ENCODE measurements around the gene PHETA2. TPM values are rescaled to one million over a fixed set of nuclear protein-coding genes. Genes with fewer than 3 reads are reported as not detected.
A peak's percentile ranks its signal among the peaks of the same experiment; 100 is the strongest.

The PHETA2 gene
- polyA plus RNA-seq, 2 of the 4 experiments (the other 2 are of a cell fraction) = 0.03 TPM; not detected in 1

GRCh38 chr22:42039271-42039670 is 34.8 kb upstream of the PHETA2 start (continued):
- TF ChIP-seq CHD4 (IDR thresholded peaks at IDR 0.05; ENCODE audit: borderline replicate concordance) (no peak), CBX8 (IDR thresholded peaks at IDR 0.05) (no peak), BCL3 (IDR thresholded peaks at IDR 0.05) (no peak), HOXA7 (CRISPR knock-in tag; IDR thresholded peaks at IDR 0.05) (no peak)

- ChIA-PET CTCF (interaction anchor here (1.0 kb wide), 2 partner anchors 9 to 432 kb away, joined by 3 read pairs; no protein-coding TSS in a partner anchor), POLR2A (no interaction called here)
- Histone ChIP-seq H3K4me3 (no peak overlapping the region), H3K4me2 (no peak overlapping the region), H3K4me1 (no peaks in the 10 kb centered on the region), H3K27ac (no peak overlapping the region), H3K9me3 (peaks cover 6% of the 10 kb centered on the region; the same call in 2 of the 3 replicates)
- no peak for DNase-seq (ENCODE audit: low read depth in 1 of 2, low spot score in 1 of 2)
- TF ChIP-seq CEBPB (IDR thresholded peaks at IDR 0.05) (no peak), EHMT2 (IDR thresholded peaks at IDR 0.05; ENCODE audit: low read depth) (no peak), ESRRA (IDR thresholded peaks at IDR 0.05; ENCODE audit: borderline replicate concordance, low read length) (no peak), HOXA7 (CRISPR knock-in tag; IDR thresholded peaks at IDR 0.05) (no peak), USF2 (IDR thresholded peaks at IDR 0.05) (no peak), FOSB (CRISPR knock-in tag; IDR thresholded peaks at IDR 0.05) (no peak), HOXB13 (CRISPR knock-in tag; IDR thresholded peaks at IDR 0.05; ENCODE audit: low read depth) (no peak), PHF8 (IDR thresholded peaks at IDR 0.05; ENCODE audit: borderline replicate concordance, low read depth) (no peak), ATOH8 (CRISPR knock-in tag; IDR thresholded peaks at IDR 0.05; ENCODE audit: low read depth) (no peak), TP53 (CRISPR knock-in tag; IDR thresholded peaks at IDR 0.05) (no peak), BCL3 (IDR thresholded peaks at IDR 0.05) (no peak), RNF2 (IDR thresholded peaks at IDR 0.05; ENCODE audit: borderline replicate concordance, low read depth) (no peak), HMGXB4 (CRISPR knock-in tag; IDR thresholded peaks at IDR 0.05; ENCODE audit: borderline replicate concordance) (no peak), ZSCAN20 (CRISPR knock-in tag; IDR thresholded peaks at IDR 0.05) (no peak), CBX2 (IDR thresholded peaks at IDR 0.05; ENCODE audit: borderline replicate concordance, low read depth) (no peak), MYC (IDR thresholded peaks at IDR 0.05; ENCODE audit: borderline replicate concordance, low read length) (no peak)
- no peak for FAIRE-seq
- no peak for ATAC-seq
Observed at GRCh38 chr22:42041784-42042183, 32.3 kb upstream of the PHETA2 start.

- no peak for FAIRE-seq
Observed at GRCh38 chr22:42050641-42051180, 23.3 kb upstream of the PHETA2 start.

More at GRCh38 chr22:42050641-42051180, 23.3 kb upstream of the PHETA2 start:
- H3K4me2 ChIP-seq = no peak overlapping the region
- no peak for DNase-seq (ENCODE audit: low read depth in 1 of 2, low spot score in 1 of 2)
- ChIA-PET CTCF (no interaction called here), POLR2A (no interaction called here)
- no peaks in the 10 kb centered on the region for H3K4me1 ChIP-seq
- WGBS (ENCODE audit: missing lambda C conversion rate) = 69% methylated on average over 2 of the region's 2 CpGs
- no peak overlapping the region for H3K4me3 ChIP-seq
- no peaks in the 10 kb centered on the region for H3K9me3 ChIP-seq
- TF ChIP-seq GATA3 (IDR thresholded peaks at IDR 0.05; ENCODE audit: borderline replicate concordance) = no peak
- TF ChIP-seq MAFK (IDR thresholded peaks at IDR 0.05; ENCODE audit: partially characterized antibody) = peak; percentile 42
- H3K27ac ChIP-seq = no peak overlapping the region
- ATAC-seq = no peak
